H9 (cell line): ENCODE results near the gene KDM1B. TPM values are rescaled to one million over a fixed set of nuclear protein-coding genes. Genes with fewer than 3 reads are reported as not detected.

ENCODE experiments used
- DNase-seq: peaks from one replicate; pipeline ENCODE4 v3.0.0-alpha.2; 2017
- H2AFZ ChIP-seq: one replicate; pipeline ENCODE4 v1.6.1; 2013; ENCODE audit warnings: mild to moderate bottlenecking, low read length, control low read depth, moderate library complexity
- H2AK5ac ChIP-seq: 2 replicates; pipeline ENCODE4 v1.6.1; 2013; ENCODE audit warnings: low read length, control low read depth, mixed read lengths; ENCODE audit not compliant: insufficient read length
- H2BK120ac ChIP-seq: one replicate; pipeline ENCODE4 v1.6.1; 2013; ENCODE audit warnings: low read depth, mild to moderate bottlenecking, low read length, control low read depth, inconsistent platforms; ENCODE audit not compliant: poor library complexity, severe bottlenecking
- H2BK12ac ChIP-seq: 2 replicates; pipeline ENCODE4 v1.6.1; 2013; ENCODE audit warnings: low read length, control low read depth, mixed read lengths, low read depth; ENCODE audit not compliant: insufficient read length
- H2BK15ac ChIP-seq: 2 replicates; pipeline ENCODE4 v1.6.1; 2013; ENCODE audit warnings: low read depth, low read length, control low read depth
- H2BK20ac ChIP-seq: one replicate; pipeline ENCODE4 v1.6.1; 2013; ENCODE audit warnings: low read depth, mild to moderate bottlenecking, low read length, control low read depth, inconsistent platforms; ENCODE audit not compliant: poor library complexity, severe bottlenecking
- H2BK5ac ChIP-seq: 2 replicates; pipeline ENCODE4 v1.6.1; 2013; ENCODE audit warnings: low read length, control low read depth, mixed read lengths; ENCODE audit not compliant: insufficient read length
- H3K14ac ChIP-seq: 2 replicates; pipeline ENCODE4 v1.6.1; 2013; ENCODE audit warnings: low read length, control low read depth; ENCODE audit not compliant: insufficient read depth
- H3K18ac ChIP-seq: 2 replicates; pipeline ENCODE4 v1.6.1; 2013; ENCODE audit warnings: low read depth, mild to moderate bottlenecking, mixed read lengths, low read length, control low read depth; ENCODE audit not compliant: insufficient read length
- H3K23ac ChIP-seq: 2 replicates; pipeline ENCODE4 v1.6.1; 2013; ENCODE audit warnings: low read length, control low read depth, mixed read lengths, low read depth; ENCODE audit not compliant: insufficient read length
- H3K23me2 ChIP-seq: 2 replicates; pipeline ENCODE4 v1.6.1; 2013; ENCODE audit warnings: low read depth, mild to moderate bottlenecking, mixed read lengths, low read length, control low read depth; ENCODE audit not compliant: insufficient read length, poor library complexity, severe bottlenecking
- H3K27ac ChIP-seq: 2 replicates; pipeline ENCODE4 v1.5.1; 2013; ENCODE audit warnings: low read length, control low read depth, mixed read lengths, low read depth; ENCODE audit not compliant: insufficient read length
- H3K27me3 ChIP-seq: 2 replicates; pipeline ENCODE4 v1.6.1; 2013; ENCODE audit warnings: low read length, control low read depth, inconsistent platforms; ENCODE audit not compliant: insufficient read depth
- H3K4ac ChIP-seq: 2 replicates; pipeline ENCODE4 v1.6.1; 2013; ENCODE audit warnings: low read depth, mild to moderate bottlenecking, control low read depth, inconsistent platforms, low read length, moderate library complexity
- H3K4me1 ChIP-seq: 2 replicates; pipeline ENCODE4 v1.6.1; 2013; ENCODE audit warnings: low read length, control low read depth, inconsistent platforms; ENCODE audit not compliant: insufficient read depth
- H3K4me2 ChIP-seq: 2 replicates; pipeline ENCODE4 v1.6.1; 2013; ENCODE audit warnings: low read length, control low read depth, mixed read lengths; ENCODE audit not compliant: insufficient read length, insufficient read depth
- H3K56ac ChIP-seq: 2 replicates; pipeline ENCODE4 v1.6.1; 2013; ENCODE audit warnings: low read depth, mild to moderate bottlenecking, mixed read lengths, low read length, control low read depth; ENCODE audit not compliant: insufficient read length
- H3K79me1 ChIP-seq: 2 replicates; pipeline ENCODE4 v1.6.1; 2013; ENCODE audit warnings: low read depth, mild to moderate bottlenecking, moderate library complexity, low read length, control low read depth, inconsistent platforms; ENCODE audit not compliant: insufficient read depth, poor library complexity, severe bottlenecking
- H3K79me2 ChIP-seq: 2 replicates; pipeline ENCODE4 v1.6.1; 2013; ENCODE audit warnings: low read length, control low read depth, inconsistent platforms; ENCODE audit not compliant: insufficient read depth
- H3K9ac ChIP-seq: 2 replicates; pipeline ENCODE4 v1.6.1; 2013; ENCODE audit warnings: low read length, control low read depth, mixed read lengths; ENCODE audit not compliant: insufficient read length; ENCODE audit errors: extremely low read depth
- H3K9me3 ChIP-seq: one replicate; pipeline ENCODE4 v1.6.1; 2013; ENCODE audit warnings: low read depth, low read length, inconsistent platforms; ENCODE audit not compliant: control insufficient read depth
- H3T11ph ChIP-seq: one replicate; pipeline ENCODE4 v1.6.1; 2013; ENCODE audit warnings: mild to moderate bottlenecking, low read length, control low read depth, inconsistent platforms
- H4K20me1 ChIP-seq: one replicate; pipeline ENCODE4 v1.6.1; 2013; ENCODE audit not compliant: control insufficient read depth, insufficient read length, insufficient read depth
- H4K5ac ChIP-seq: 2 replicates; pipeline ENCODE4 v1.6.1; 2013; ENCODE audit warnings: low read depth, mild to moderate bottlenecking, mixed read lengths, low read length, control low read depth; ENCODE audit not compliant: insufficient read length
- H4K8ac ChIP-seq: replicated peaks from 2 replicates; pipeline ENCODE4 v1.6.1; 2013; ENCODE audit warnings: low read length, control low read depth, mixed read lengths, low read depth; ENCODE audit not compliant: insufficient read length
- H4K91ac ChIP-seq: 2 replicates; pipeline ENCODE4 v1.6.1; 2013; ENCODE audit warnings: low read depth, mild to moderate bottlenecking, moderate library complexity, mixed read lengths, low read length, control low read depth; ENCODE audit not compliant: insufficient read length
- H3K27ac Mint-ChIP-seq, 3 experiments: 2 replicates in 2 of 3; 3 replicates in 1 of 3; pipeline ENCODE4 v1.8.0; 2020 to 2021; ENCODE audit warnings: mixed read lengths in 3 of 3, mild to moderate bottlenecking in 1 of 3, moderate library complexity in 1 of 3
- H3K27me3 Mint-ChIP-seq: 2 replicates; pipeline ENCODE4 v1.8.0; 2021; ENCODE audit warnings: low read depth, mild to moderate bottlenecking, moderate library complexity, mixed read lengths
- H3K36me3 Mint-ChIP-seq, 3 experiments: 2 replicates in 2 of 3; 3 replicates in 1 of 3; pipeline ENCODE4 v1.8.0; 2020 to 2021; ENCODE audit warnings: low read depth in 3 of 3, mixed read lengths in 3 of 3; ENCODE audit not compliant: insufficient read depth in 1 of 3
- H3K4me1 Mint-ChIP-seq, 2 experiments: 2 replicates each; pipeline ENCODE4 v1.8.0; 2020; ENCODE audit warnings: mixed read lengths in 2 of 2
- H3K4me3 Mint-ChIP-seq, 2 experiments: 2 replicates in 1 of 2; 3 replicates in 1 of 2; pipeline ENCODE4 v1.8.0; 2020 to 2021; ENCODE audit warnings: mild to moderate bottlenecking in 2 of 2, mixed read lengths in 2 of 2, moderate library complexity in 1 of 2
- H3K9me3 Mint-ChIP-seq, 2 experiments: 2 replicates in 1 of 2; 3 replicates in 1 of 2; pipeline ENCODE4 v1.8.0; 2020; ENCODE audit warnings: mild to moderate bottlenecking in 2 of 2, mixed read lengths in 2 of 2, moderate library complexity in 1 of 2
- WGBS: extraction: QIAGEN DNeasy Blood & Tissue Kit; methylation state at CpG from one replicate; pipeline ENCODE4 v1.1.7; 2013; ENCODE audit warnings: missing lambda C conversion rate, low lambda C conversion rate, mixed read lengths; ENCODE audit not compliant: insufficient read length; ENCODE audit errors: extremely low coverage; 5-methylcytosine and 5-hydroxymethylcytosine counted together
- total RNA-seq: library from RNA; stranded (reverse); gene quantifications from 2 replicates; pipeline ENCODE4 v1.2.1, GENCODE V29; 2021
- TF ChIP-seq, protein P1 (sequence below): fragments of 200-600 bp; sonication (generic); conservative IDR thresholded peaks from 3 replicates; pipeline ENCODE4 v1.8.0; 2021; ENCODE audit warnings: antibody characterized with exemption, mild to moderate bottlenecking

Gene KDM1B
- total RNA-seq, 1 experiment from 2014 or later: 5.4 TPM

GRCh38 chr6:18234564-18234963 lies 79.3 kb downstream of the KDM1B start:
- peaks cover 3% of the 10 kb centered on the region; the same call in 1 of the 2 replicates for H3K79me2 ChIP-seq

More at GRCh38 chr6:18234564-18234963, 79.3 kb downstream of the KDM1B start:
- TF ChIP-seq, protein P1, sequence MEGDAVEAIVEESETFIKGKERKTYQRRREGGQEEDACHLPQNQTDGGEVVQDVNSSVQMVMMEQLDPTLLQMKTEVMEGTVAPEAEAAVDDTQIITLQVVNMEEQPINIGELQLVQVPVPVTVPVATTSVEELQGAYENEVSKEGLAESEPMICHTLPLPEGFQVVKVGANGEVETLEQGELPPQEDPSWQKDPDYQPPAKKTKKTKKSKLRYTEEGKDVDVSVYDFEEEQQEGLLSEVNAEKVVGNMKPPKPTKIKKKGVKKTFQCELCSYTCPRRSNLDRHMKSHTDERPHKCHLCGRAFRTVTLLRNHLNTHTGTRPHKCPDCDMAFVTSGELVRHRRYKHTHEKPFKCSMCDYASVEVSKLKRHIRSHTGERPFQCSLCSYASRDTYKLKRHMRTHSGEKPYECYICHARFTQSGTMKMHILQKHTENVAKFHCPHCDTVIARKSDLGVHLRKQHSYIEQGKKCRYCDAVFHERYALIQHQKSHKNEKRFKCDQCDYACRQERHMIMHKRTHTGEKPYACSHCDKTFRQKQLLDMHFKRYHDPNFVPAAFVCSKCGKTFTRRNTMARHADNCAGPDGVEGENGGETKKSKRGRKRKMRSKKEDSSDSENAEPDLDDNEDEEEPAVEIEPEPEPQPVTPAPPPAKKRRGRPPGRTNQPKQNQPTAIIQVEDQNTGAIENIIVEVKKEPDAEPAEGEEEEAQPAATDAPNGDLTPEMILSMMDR: no peak
- Histone ChIP-seq H3K9ac (no peak overlapping the region), H2BK12ac (no peak overlapping the region), H3K23me2 (no peaks in the 10 kb centered on the region), H3T11ph (no peak overlapping the region), H2BK120ac (no peak overlapping the region), H3K9me3 (no peaks in the 10 kb centered on the region), H4K20me1 (no peaks in the 10 kb centered on the region), H4K91ac (no peak overlapping the region), H4K8ac (no peak overlapping the region), H2BK5ac (no peak overlapping the region), H2AFZ (no peak overlapping the region), H3K18ac (no peak overlapping the region), H3K4me2 (no peak overlapping the region), H2BK20ac (no peak overlapping the region), H3K4me1 (no peaks in the 10 kb centered on the region), H3K4ac (no peak overlapping the region), H3K27me3 (no peaks in the 10 kb centered on the region), H3K79me1 (peaks cover 8% of the 10 kb centered on the region), H2AK5ac (no peak overlapping the region), H3K23ac (no peak overlapping the region), H3K14ac (no peak overlapping the region), H4K5ac (no peak overlapping the region), H2BK15ac (no peak overlapping the region), H3K56ac (no peak overlapping the region), H3K27ac (no peak overlapping the region)
- H3K27ac Mint-ChIP-seq: no peak overlapping the region
- H3K4me1 Mint-ChIP-seq: no peaks in the 10 kb centered on the region
- peaks cover 4% of the 10 kb centered on the region; the same call in 1 of the 2 replicates for H3K27me3 Mint-ChIP-seq
- peaks cover 92 to 96% (median 96%) of the 10 kb centered on the region in 3 experiments for H3K36me3 Mint-ChIP-seq
- H3K4me3 Mint-ChIP-seq: no peak overlapping the region
- DNase-seq: no peak
- peaks cover 50% of the 10 kb centered on the region in 2 experiments for H3K9me3 Mint-ChIP-seq
- WGBS: no CpG with 5 or more reads among the region's 1 CpG
